Stimulated activated CD4-positive, alpha-beta T cell treated with anti-CD3 and anti-CD28 coated beads, TNF-alpha, amount 100 ng/mL, for 1 hour (primary cell): ENCODE results near the gene EIF3CL.
"Not testable (repeated sequence)": the region's sequence is repeated elsewhere in the genome, so short reads cannot be mapped to it uniquely, and the experiment has no call there.

Source experiments
- DNase-seq, 3 donors: peaks; one replicate each; pipeline ENCODE4 v3.0.0-alpha.2; 2020; ENCODE audit warnings: low read depth in 3 of 3, low spot score in 1 of 3

EIF3CL gene

DNA sequence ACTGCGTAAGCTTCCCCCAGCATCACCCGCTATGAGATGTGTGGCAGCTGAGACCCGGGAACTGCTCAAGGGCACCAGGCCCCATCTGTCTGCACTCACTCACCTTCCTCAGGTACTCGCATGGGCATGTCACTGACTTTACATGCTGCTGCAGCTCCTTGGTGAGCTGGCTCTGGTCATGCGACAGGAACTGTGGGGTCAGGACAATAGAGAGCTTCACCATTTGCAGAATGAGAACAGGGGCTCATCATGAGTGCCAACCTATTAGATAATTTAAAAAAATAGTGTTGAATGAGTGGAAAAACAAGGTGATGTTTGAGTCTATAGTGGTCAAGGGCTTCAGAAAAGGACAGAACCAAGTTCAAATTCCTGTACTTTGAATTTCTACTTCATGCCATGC lies 41.0 kb downstream of the EIF3CL start:
- DNase-seq: not testable (repeated sequence)

DNA sequence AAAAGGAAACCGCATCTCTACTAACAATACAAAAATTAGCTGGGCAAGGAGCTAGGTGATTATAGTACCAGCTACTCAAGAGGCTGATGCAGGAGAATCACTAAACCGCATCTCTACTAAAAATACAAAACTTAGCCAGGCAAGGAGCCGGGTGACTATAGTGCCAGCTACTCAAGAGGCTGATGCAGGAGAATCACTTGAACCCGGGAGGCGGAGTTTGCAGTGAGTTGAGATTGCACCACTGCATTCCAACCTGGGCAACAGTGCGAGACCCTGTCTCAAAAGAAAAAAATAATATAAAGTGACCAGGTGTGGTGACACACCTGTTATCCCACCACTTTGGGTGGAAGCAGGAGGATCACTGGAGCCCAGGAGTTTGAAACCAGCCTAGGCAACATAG lies 65.4 kb downstream of the EIF3CL start:
- not testable (repeated sequence) for DNase-seq

DNA sequence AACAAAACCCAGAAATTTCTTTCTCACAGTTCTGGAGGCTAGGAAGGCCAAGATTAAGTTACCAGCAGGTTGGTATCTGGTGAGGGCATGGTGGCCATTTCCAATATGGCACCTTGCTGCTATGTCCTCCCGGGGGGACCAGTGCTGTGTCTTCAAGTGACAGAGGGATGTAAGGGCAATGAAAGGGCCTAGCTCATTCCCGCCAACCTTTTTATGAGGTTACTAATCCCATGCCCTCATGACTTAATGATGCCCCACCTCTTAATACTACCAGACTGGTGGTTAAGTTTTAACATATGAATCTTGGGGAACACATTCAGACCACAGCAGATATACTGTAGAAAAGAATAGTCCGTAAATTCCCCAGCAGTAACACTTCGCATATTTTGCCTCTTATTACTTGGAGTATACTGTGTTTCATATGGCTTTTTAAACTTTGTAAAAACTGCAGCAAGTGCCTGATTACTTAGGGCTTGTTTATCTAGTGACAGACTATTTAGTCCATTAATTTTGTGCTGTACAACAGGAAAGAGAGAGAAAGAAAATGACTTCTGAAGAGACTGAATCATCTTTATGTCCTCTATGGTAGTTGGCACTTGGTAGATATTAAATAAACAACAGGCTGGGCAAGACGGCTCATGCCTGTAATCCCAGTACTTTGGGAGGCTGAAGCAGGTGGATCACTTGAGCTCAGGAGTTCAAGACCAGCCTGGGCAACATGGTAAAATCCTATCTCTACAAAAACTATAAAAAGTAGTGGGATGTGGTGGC lies 66.5 kb downstream of the EIF3CL start:
- DNase-seq: not testable (repeated sequence)

DNA sequence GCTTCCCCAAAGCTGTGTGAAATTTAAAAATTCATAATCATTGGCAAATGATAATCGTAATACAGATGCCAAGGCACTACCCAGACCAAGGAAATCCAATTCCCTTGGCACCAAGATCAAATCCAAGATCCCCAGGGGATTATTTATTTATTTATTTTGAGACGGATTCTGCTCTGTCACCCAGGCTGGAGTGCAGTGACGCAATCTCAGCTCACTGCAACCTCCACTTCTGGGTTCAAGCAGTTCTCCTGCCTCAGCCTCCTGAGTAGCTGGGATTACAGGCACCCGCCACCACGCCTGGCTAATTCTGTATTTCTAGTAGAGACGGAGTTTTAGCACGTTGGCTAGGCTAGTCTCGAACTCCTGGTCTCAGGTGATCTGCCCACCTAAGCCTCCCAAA lies 68.0 kb downstream of the EIF3CL start:
- DNase-seq: not testable (repeated sequence)

DNA sequence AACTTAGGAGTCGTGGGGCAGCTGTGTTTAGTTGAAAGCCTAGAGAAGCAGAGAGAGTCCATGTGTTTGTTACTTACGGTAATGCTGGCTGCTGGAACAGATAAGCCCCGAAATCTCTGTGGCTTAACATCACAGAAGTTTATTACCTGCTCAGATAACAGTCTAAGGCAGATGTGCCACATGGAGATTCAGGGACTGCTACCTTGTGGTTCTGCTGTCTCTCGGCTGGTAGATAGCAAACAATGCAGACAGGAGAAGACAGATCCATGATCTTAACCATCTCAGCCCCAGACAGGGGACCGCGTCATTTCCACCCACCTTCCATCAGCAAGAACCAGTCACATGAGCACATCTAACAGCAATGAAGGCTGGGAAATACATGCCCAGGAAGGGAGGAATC lies 71.0 kb downstream of the EIF3CL start:
- DNase-seq: not testable (repeated sequence)

DNA sequence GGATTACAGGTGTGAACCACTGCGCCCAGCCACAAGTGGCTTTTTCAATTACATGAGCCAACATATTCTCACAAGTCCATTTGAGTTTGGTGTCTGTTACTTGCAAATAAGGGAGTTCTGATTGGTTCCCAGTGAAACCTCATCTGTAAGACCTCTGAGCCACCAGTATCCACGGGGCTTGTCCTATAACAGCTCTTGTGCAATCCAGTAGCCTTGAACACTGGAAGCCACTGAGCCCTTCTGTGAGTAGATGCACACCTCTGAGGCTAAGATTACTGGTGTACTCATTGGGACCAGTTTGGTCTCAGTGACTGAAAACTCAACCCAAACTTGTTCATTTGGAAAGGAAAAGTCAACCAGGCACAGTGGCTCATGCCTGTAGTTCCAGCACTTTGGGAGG lies 72.7 kb downstream of the EIF3CL start:
- not testable (repeated sequence) for DNase-seq

DNA sequence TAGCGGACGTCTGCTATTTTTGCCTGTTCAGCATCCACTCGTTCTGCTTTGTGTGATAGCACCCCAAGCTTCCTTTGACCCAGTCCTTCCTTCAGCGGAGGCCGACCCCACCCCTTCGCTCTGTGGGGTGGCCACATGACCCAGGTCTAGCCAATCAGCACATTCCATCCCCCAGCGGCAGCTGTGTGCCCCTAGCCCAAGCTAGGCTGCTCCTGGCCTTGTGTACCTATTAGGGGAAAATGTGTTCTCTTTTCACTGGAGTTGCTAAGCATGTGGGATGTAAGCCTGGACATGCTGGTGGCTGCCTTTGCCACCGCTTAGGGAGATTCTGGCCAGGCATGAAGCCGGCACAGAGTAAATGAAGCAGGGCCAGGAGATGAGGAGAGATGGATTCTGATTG lies 73.4 kb downstream of the EIF3CL start:
- not testable (repeated sequence) for DNase-seq
